ENCODE data around the gene CRLF1.

Gene CRLF1

GRCh38 chr19:18612772-18613588, 6.4 kb upstream of the CRLF1 start, which contains the start of gene TMEM59L:
Gene TMEM59L, plus strand, starts transcription at chr19:18612870. Its CDS starts 89 bp downstream, at chr19:18612959.
- H3K4me3 ChIP-seq (ENCODE audit: low read depth, low read length), result no peak within 1 kb of the TSS
- TF ChIP-seq CTCF (IDR thresholded peaks at IDR 0.05; ENCODE audit: low read depth, low read length, missing control alignments), result no peak
- DNase-seq (ENCODE audit: low read depth), result no peak

- DNase-seq (ENCODE audit: low read depth), result no peak
- TF ChIP-seq CTCF (IDR thresholded peaks at IDR 0.05; ENCODE audit: low read depth, low read length, missing control alignments), result no peak
- H3K4me3 ChIP-seq (ENCODE audit: low read depth, low read length), result no peak overlapping the region
These were observed 5.6 kb upstream of the CRLF1 start for GRCh38 chr19:18612051-18612771.

GRCh38 chr19:18611327-18612050, 4.9 kb upstream of the CRLF1 start:
- H3K4me3 ChIP-seq (ENCODE audit: low read depth, low read length), result no peak overlapping the region
- DNase-seq (ENCODE audit: low read depth), result no peak
- TF ChIP-seq CTCF (IDR thresholded peaks at IDR 0.05; ENCODE audit: low read depth, low read length, missing control alignments), result no peak

- no peak for TF ChIP-seq CTCF (IDR thresholded peaks at IDR 0.05; ENCODE audit: low read depth, low read length, missing control alignments)
- DNase-seq (ENCODE audit: low read depth), result no peak
- H3K4me3 ChIP-seq (ENCODE audit: low read depth, low read length), result no peak overlapping the region
These were observed 4.1 kb upstream of the CRLF1 start for GRCh38 chr19:18610556-18611326.

GRCh38 chr19:18610245-18610555, 3.6 kb upstream of the CRLF1 start:
- H3K4me3 ChIP-seq (ENCODE audit: low read depth, low read length), result no peak overlapping the region
- TF ChIP-seq CTCF (IDR thresholded peaks at IDR 0.05; ENCODE audit: low read depth, low read length, missing control alignments), result no peak

GRCh38 chr19:18609717-18610051, 3.1 kb upstream of the CRLF1 start:
- no peak for TF ChIP-seq CTCF (IDR thresholded peaks at IDR 0.05; ENCODE audit: low read depth, low read length, missing control alignments)
- no peak overlapping the region for H3K4me3 ChIP-seq (ENCODE audit: low read depth, low read length)
- no peak for DNase-seq (ENCODE audit: low read depth)

More at GRCh38 chr19:18610245-18610555, 3.6 kb upstream of the CRLF1 start:
- DNase-seq (ENCODE audit: low read depth), result no peak
